Smooth muscle cell (in vitro differentiated cells): ENCODE results near the gene REC8. TPM values are rescaled to one million over a fixed set of nuclear protein-coding genes. Genes with fewer than 3 reads are reported as not detected.

ENCODE experiments used
- DNase-seq: peaks from one replicate; lab custom pipeline; 2025; ENCODE audit not compliant: unreplicated experiment; lab: John Stamatoyannopoulos, UW
- H2AFZ ChIP-seq: fragments of 200-600 bp; sonication (generic); 2 replicates; pipeline ENCODE4 v1.6.0; 2016; ENCODE audit warnings: antibody characterized with exemption, low read depth, mild to moderate bottlenecking
- H3F3A ChIP-seq: fragments of 200-600 bp; sonication (generic); 2 replicates; pipeline ENCODE4 v1.6.0; 2017; ENCODE audit warnings: antibody characterized with exemption, low read depth
- H3K27ac ChIP-seq: fragments of 200-600 bp; sonication (generic); 2 replicates; pipeline ENCODE4 v1.5.1; 2016; ENCODE audit warnings: low read depth, mild to moderate bottlenecking
- H3K27me3 ChIP-seq: fragments of 200-600 bp; sonication (generic); 2 replicates; pipeline ENCODE4 v1.6.1; 2016; ENCODE audit warnings: low read depth, mild to moderate bottlenecking
- H3K36me3 ChIP-seq: fragments of 200-600 bp; sonication (generic); 2 replicates; pipeline ENCODE4 v1.5.1; 2016; ENCODE audit warnings: low read depth
- H3K4me1 ChIP-seq: fragments of 200-600 bp; sonication (generic); 2 replicates; pipeline ENCODE4 v1.5.1; 2016; ENCODE audit warnings: low read depth
- H3K4me2 ChIP-seq: fragments of 200-600 bp; sonication (generic); 2 replicates; pipeline ENCODE4 v1.6.0; 2016; ENCODE audit warnings: mild to moderate bottlenecking
- H3K4me3 ChIP-seq: fragments of 200-600 bp; sonication (generic); 2 replicates; pipeline ENCODE4 v1.5.1; 2016; ENCODE audit warnings: mild to moderate bottlenecking
- H3K79me2 ChIP-seq: fragments of 200-600 bp; sonication (generic); 2 replicates; pipeline ENCODE4 v1.6.0; 2016; ENCODE audit warnings: low read depth, mild to moderate bottlenecking
- H3K9ac ChIP-seq: fragments of 200-600 bp; sonication (generic); 2 replicates; pipeline ENCODE4 v1.6.0; 2016; ENCODE audit warnings: low read depth
- H3K9me3 ChIP-seq: fragments of 200-600 bp; sonication (generic); replicated peaks from 2 replicates; pipeline ENCODE4 v1.5.1; 2016; ENCODE audit warnings: low read depth
- H4K20me1 ChIP-seq: fragments of 200-600 bp; sonication (generic); 2 replicates; pipeline ENCODE4 v1.6.0; 2016; ENCODE audit warnings: low read depth
- CTCF ChIP-seq: fragments of 200-600 bp; sonication (generic); IDR thresholded peaks from 2 replicates; pipeline ENCODE4 v1.5.1; 2017; ENCODE audit warnings: borderline replicate concordance, mild to moderate bottlenecking, antibody characterized with exemption; ENCODE audit not compliant: insufficient read depth, poor library complexity, severe bottlenecking
- WGBS: methylation state at CpG from one replicate; pipeline ENCODE4 v1.1.7; 2016; ENCODE audit warnings: low lambda C conversion rate; 5-methylcytosine and 5-hydroxymethylcytosine counted together
- polyA plus RNA-seq: library from polyadenylated mRNA; unstranded; fragments of >200 nt; fragmentation: Nextera tagmentation; extraction: Ambion mirVana; gene quantifications from 2 replicates; pipeline ENCODE4 v1.2.1, GENCODE V29; 2016
- total RNA-seq: library from RNA; depleted of rRNA; stranded (reverse); fragments of >200 nt; gene quantifications from 2 replicates; pipeline ENCODE4 v1.2.3, GENCODE V29; 2014

Gene REC8
- total and polyA plus RNA-seq, 2 experiments from 2014 or later: 9.3 to 16.8 TPM

- Histone ChIP-seq H3K4me2 (no peak overlapping the region), H3K4me3 (no peak overlapping the region), H4K20me1 (peaks cover 13% of the 10 kb centered on the region), H3K4me1 (peaks cover 23% of the 10 kb centered on the region), H3F3A (peaks cover 16% of the 10 kb centered on the region), H3K27me3 (no peaks in the 10 kb centered on the region), H3K36me3 (no peaks in the 10 kb centered on the region), H2AFZ (no peak overlapping the region), H3K9me3 (no peaks in the 10 kb centered on the region), H3K27ac (no peak overlapping the region), H3K79me2 (peaks cover 38% of the 10 kb centered on the region), H3K9ac (no peak overlapping the region)
- DNase-seq: no peak
- TF ChIP-seq CTCF: no peak
- WGBS: 96% methylated on average over 1 of the region's 1 CpG
These were observed 27.4 kb upstream of the REC8 start for GRCh38 chr14:24144451-24144850.

- Histone ChIP-seq H3K9ac (no peak overlapping the region), H3K27ac (peak overlapping the region; percentile 93)
These were observed 26.7 kb upstream of the REC8 start for GRCh38 chr14:24145219-24145618.

GRCh38 chr14:24145690-24146452, 26.0 kb upstream of the REC8 start:
- peaks cover 24% of the 10 kb centered on the region for H3K79me2 ChIP-seq

More at GRCh38 chr14:24145219-24145618, 26.7 kb upstream of the REC8 start:
- peaks cover 15% of the 10 kb centered on the region for H3K4me1 ChIP-seq
- peaks cover 16% of the 10 kb centered on the region for H3F3A ChIP-seq
- H3K9me3 ChIP-seq: no peaks in the 10 kb centered on the region
- peak overlapping the region; percentile 86 for H3K4me3 ChIP-seq
- no peak for DNase-seq
- H3K27me3 ChIP-seq: no peaks in the 10 kb centered on the region
- H3K36me3 ChIP-seq: no peaks in the 10 kb centered on the region
- H4K20me1 ChIP-seq: peaks cover 9% of the 10 kb centered on the region
- no peak overlapping the region for H3K4me2 ChIP-seq
- 98% methylated on average over 2 of the region's 2 CpGs for WGBS
- H2AFZ ChIP-seq: no peak overlapping the region
- peaks cover 30% of the 10 kb centered on the region for H3K79me2 ChIP-seq
- TF ChIP-seq CTCF: no peak

More at GRCh38 chr14:24145690-24146452, 26.0 kb upstream of the REC8 start:
- Histone ChIP-seq H3K9ac (peak overlapping the region; percentile 82), H3F3A (peaks cover 16% of the 10 kb centered on the region), H4K20me1 (peaks cover 9% of the 10 kb centered on the region), H3K36me3 (no peaks in the 10 kb centered on the region), H3K4me1 (peaks cover 15% of the 10 kb centered on the region), H3K4me2 (peak overlapping the region; percentile 88), H2AFZ (peak overlapping the region; percentile 22), H3K27ac (peak overlapping the region; percentile 93), H3K9me3 (no peaks in the 10 kb centered on the region), H3K4me3 (peak overlapping the region; percentile 86), H3K27me3 (no peaks in the 10 kb centered on the region)
- WGBS: 41% methylated on average over 9 of the region's 9 CpGs
- no peak for TF ChIP-seq CTCF
- DNase-seq: no peak
